Heart left ventricle (tissue), 16 donors: Measurements from ENCODE around the gene IGSF10. TPM values are rescaled to one million over a fixed set of nuclear protein-coding genes. Genes with fewer than 3 reads are reported as not detected.

Source experiments
- ATAC-seq, 4 donors: fragments of 200-7000 bp; cut with Tn5 transposase; one replicate each; pipeline ENCODE4 v1.9.1; 2020 to 2022; ENCODE audit warnings: moderate library complexity in 4 of 4, mild to moderate bottlenecking in 3 of 4, moderate number of reproducible peaks in 1 of 4
- DNase-seq, 5 donors: peaks; one replicate each; pipeline ENCODE4 v3.0.0-alpha.2; 2020
- H3K27ac ChIP-seq, 12 donors: fragments of 200-600 bp; sonication (generic) in 4 of 12; one replicate each; pipeline versions ENCODE4 v1.5.0 to v1.8.0; 2016 to 2022; ENCODE audit warnings: mild to moderate bottlenecking in 2 of 12
- H3K27me3 ChIP-seq, 9 donors: fragments of 200-600 bp; sonication (generic) in 2 of 9; one replicate each; pipeline versions ENCODE4 v1.5.1 to v1.8.0; 2016 to 2022; ENCODE audit warnings: mild to moderate bottlenecking in 3 of 9
- H3K36me3 ChIP-seq, 9 donors: fragments of 200-600 bp; sonication (generic) in 2 of 9; one replicate each; pipeline versions ENCODE4 v1.5.0 to v1.8.0; 2018 to 2022; ENCODE audit warnings: mild to moderate bottlenecking in 2 of 9
- H3K4me1 ChIP-seq, 12 donors: fragments of 200-600 bp; sonication (generic) in 4 of 12; one replicate each; pipeline versions ENCODE4 v1.5.0 to v1.8.0; 2016 to 2022; ENCODE audit warnings: mild to moderate bottlenecking in 3 of 12
- H3K4me3 ChIP-seq, 12 donors: fragments of 200-600 bp; sonication (generic) in 4 of 12; one replicate each; pipeline versions ENCODE4 v1.5.0 to v1.8.0; 2017 to 2022; ENCODE audit warnings: mild to moderate bottlenecking in 9 of 12, moderate library complexity in 4 of 12
- H3K9me3 ChIP-seq, 12 donors: fragments of 200-600 bp; sonication (generic) in 4 of 12; one replicate each; pipeline versions ENCODE4 v1.5.0 to v1.8.0; 2016 to 2022; ENCODE audit warnings: mild to moderate bottlenecking in 1 of 12
- POLR2A ChIP-seq, 2 donors: fragments of 450-650 bp; IDR thresholded peaks; one replicate each; pipeline ENCODE4 v1.6.1; 2017; ENCODE audit warnings: antibody characterized with exemption in 2 of 2, mild to moderate bottlenecking in 2 of 2, moderate library complexity in 2 of 2
- WGBS, 4 donors: extraction: QIAGEN DNeasy Blood & Tissue Kit in 2 of 4; methylation state at CpG; one replicate each; pipeline versions ENCODE4 v1.1.5 to v1.1.7; 2013 to 2018; 5-methylcytosine and 5-hydroxymethylcytosine counted together
- intact Hi-C, 10 donors: fragments of 100-400 bp; cut with DNase I; formaldehyde crosslinking; loops; one replicate each; pipeline versions ENCODE4 v1.11.1 to v1.14.2; 2022
- polyA plus RNA-seq, 2 donors: library from polyadenylated mRNA; stranded (reverse); fragments of 200-250 nt; gene quantifications; one replicate each; pipeline ENCODE4 v1.2.3, GENCODE V29; 2013
- total RNA-seq, 9 donors: library from RNA; depleted of rRNA in 2 of 9; stranded (reverse); fragments of >200 nt in 2 of 9; fragmentation: NEBNext Ultra II Directional in 3 of 9; extraction: Animal tissue kit (Norgen Biotek cat#: 25700) in 3 of 9; gene quantifications; one replicate each; pipeline versions ENCODE4 v1.1.0 to v1.2.4, GENCODE V29; 2016 to 2023
- TF ChIP-seq, protein P1 (sequence below), 12 donors: fragments of 200-600 bp; sonication (generic) in 4 of 12; IDR thresholded peaks; one replicate each; pipeline versions ENCODE4 v1.5.0 to v1.8.0; 2018 to 2022; ENCODE audit warnings: antibody characterized with exemption in 12 of 12, mild to moderate bottlenecking in 5 of 12
- donor health status: ischemic (EF 13 %, LVEDD 7.1; RV severe dilation, severe dysfunction).
- donor health status: healthy with polysubstance abuse.
- donor health status: DM: no; HTN: yes; CAD: no.
- donor health status: DM: no; HTN: no; CAD: no.
- donor health status: ischemic (EF 25% LVEDD 6.9; RV normal size, moderate dysfunction).
- donor health status: ischemic (EF 25% LVEDD 5.7; RV mildly dilated, moderate dysfunction).
- donor health status: healthy.
- donor health status: DM: yes; HTN: yes; CAD: no.
- donor health status: ischemic (EF 35%, LVEDD 5.7; RV mildly dilated, moderate dysfunction).
- donor health status: nonischemic (EF 11% LVEDD 7.7; RV severe dilation, severe dysfunction).
- donor health status: DM: yes; HTN: yes; CAD: no.
- donor health status: PGD.
- donor health status: ischemic (EF 29% LVEDD 5.4; RV normal size, mild dysfunction).
- donor health status: nonischemic (EF 23%, LVEDD 6.1; RV moderate dilation, normal function).

Gene IGSF10
- total and polyA plus RNA-seq, 11 donors = 0.36 to 8.8 (median 1.2) TPM

DNA sequence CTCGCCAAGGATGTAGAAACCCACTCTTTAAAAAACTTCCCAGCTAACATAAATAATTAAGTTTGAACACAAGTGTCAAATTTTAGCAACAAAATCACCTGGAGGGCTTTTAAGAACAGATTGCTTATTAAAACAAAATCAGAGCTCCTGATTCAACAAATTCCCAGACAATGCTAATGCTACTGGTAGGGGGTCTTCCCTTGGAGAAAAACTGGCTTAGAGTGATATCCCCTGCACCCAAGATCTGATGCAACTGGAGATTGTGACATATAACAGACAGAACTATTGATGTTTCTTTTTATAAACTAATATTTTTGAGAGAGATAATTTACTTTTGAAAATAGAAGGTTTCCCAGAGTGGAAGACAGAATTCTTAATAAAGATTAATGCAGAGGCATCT is 19.9 kb downstream of the IGSF10 start:
- Histone ChIP-seq H3K4me3 (no peak overlapping the region), H3K27ac (no peak overlapping the region), H3K36me3 (no peaks in the 10 kb centered on the region), H3K27me3 (no peaks in the 10 kb centered on the region), H3K9me3 (peaks cover 0 to 4% (median 0%) of the 10 kb centered on the region in 12 donors), H3K4me1 (peaks cover 0 to 7% (median 0%) of the 10 kb centered on the region in 12 donors)
- ATAC-seq = no peak
- no peak for DNase-seq
- intact Hi-C loops = loop anchor here in 5 of 10 donors (5.0 to 10.0 kb wide), 3 partner anchors 224 to 474 kb away; no protein-coding TSS in a partner anchor
- 84 to 95% (median 92%) methylated on average over 1 of the region's 1 CpG for WGBS, 4 donors
- TF ChIP-seq, protein P1, sequence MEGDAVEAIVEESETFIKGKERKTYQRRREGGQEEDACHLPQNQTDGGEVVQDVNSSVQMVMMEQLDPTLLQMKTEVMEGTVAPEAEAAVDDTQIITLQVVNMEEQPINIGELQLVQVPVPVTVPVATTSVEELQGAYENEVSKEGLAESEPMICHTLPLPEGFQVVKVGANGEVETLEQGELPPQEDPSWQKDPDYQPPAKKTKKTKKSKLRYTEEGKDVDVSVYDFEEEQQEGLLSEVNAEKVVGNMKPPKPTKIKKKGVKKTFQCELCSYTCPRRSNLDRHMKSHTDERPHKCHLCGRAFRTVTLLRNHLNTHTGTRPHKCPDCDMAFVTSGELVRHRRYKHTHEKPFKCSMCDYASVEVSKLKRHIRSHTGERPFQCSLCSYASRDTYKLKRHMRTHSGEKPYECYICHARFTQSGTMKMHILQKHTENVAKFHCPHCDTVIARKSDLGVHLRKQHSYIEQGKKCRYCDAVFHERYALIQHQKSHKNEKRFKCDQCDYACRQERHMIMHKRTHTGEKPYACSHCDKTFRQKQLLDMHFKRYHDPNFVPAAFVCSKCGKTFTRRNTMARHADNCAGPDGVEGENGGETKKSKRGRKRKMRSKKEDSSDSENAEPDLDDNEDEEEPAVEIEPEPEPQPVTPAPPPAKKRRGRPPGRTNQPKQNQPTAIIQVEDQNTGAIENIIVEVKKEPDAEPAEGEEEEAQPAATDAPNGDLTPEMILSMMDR (IDR thresholded peaks at IDR 0.05) = no peak
- TF ChIP-seq POLR2A (IDR thresholded peaks at IDR 0.05) = no peak

DNA sequence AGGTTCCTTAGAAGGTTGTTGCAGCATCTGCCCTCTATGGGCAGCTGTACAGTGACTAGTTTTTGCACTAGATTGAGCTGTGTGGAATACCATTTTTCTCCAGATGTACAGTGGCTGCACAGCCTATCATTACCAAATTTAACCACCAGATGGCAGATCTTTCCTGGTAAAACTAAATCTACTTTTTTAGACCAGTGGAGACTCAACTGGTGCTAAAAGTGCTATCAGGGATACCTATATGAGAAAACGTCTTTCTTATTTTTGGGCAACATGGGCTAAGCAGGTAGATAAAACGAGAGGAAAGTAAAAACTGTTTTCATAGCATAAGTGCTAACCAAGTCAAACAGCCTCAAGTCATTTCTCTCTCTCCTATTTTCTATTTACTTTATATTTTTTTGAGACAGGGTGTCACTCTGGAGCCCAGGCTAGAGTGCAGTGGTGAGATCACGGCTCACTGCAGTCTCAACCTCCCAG is 21.2 kb downstream of the IGSF10 start:
- peak; percentile 67 to 73 (median 71) for ATAC-seq
- no peaks in the 10 kb centered on the region for H3K9me3 ChIP-seq
- TF ChIP-seq, protein P1 (IDR thresholded peaks at IDR 0.05) = peak; percentile 64 to 86 (median 78)
- no peak for TF ChIP-seq POLR2A (IDR thresholded peaks at IDR 0.05)
- intact Hi-C loops = loop anchor here (1.0 to 10.0 kb wide), 9 partner anchors 225 to 479 kb away; no protein-coding TSS in a partner anchor
- no peak overlapping the region for H3K4me3 ChIP-seq
- WGBS, 4 donors = 24 to 32% (median 31%) methylated on average over 3 of the region's 3 CpGs
- no peak for DNase-seq
- peaks cover 0 to 1% (median 0%) of the 10 kb centered on the region in 12 donors for H3K4me1 ChIP-seq
- no peaks in the 10 kb centered on the region for H3K27me3 ChIP-seq
- no peaks in the 10 kb centered on the region for H3K36me3 ChIP-seq
- H3K27ac ChIP-seq = no peak overlapping the region

DNA sequence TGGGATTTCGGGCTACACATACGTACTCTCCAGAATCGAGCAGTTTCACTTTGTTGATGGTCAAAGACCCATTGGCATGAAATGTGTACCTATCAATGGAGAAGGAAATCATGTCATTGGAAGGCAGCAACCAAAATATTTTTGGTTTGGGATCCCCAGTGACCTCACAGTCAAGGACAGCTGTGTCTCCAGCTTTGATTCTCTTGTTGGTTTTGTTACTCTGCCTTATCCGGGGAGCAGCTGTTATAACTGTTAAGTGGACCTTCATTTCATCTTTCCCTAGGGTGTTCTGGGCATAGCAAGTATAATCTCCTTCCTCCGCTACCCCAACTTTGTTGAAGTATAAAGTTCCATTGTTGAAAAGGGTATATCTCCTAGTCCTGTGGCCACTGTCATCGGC is 23.0 kb downstream of the IGSF10 start:
- H3K36me3 ChIP-seq = no peaks in the 10 kb centered on the region
- TF ChIP-seq, protein P1 (IDR thresholded peaks at IDR 0.05) = no peak
- TF ChIP-seq POLR2A (IDR thresholded peaks at IDR 0.05) = no peak
- WGBS, 4 donors = 87 to 92% (median 88%) methylated on average over 6 of the region's 6 CpGs
- no peaks in the 10 kb centered on the region for H3K9me3 ChIP-seq
- no peak for DNase-seq
- ATAC-seq = no peak
- no peak overlapping the region for H3K4me3 ChIP-seq
- H3K4me1 ChIP-seq = no peaks in the 10 kb centered on the region
- intact Hi-C loops = loop anchor here (2.0 to 10.0 kb wide), 8 partner anchors 227 to 481 kb away; no protein-coding TSS in a partner anchor
- no peak overlapping the region for H3K27ac ChIP-seq
- H3K27me3 ChIP-seq = no peaks in the 10 kb centered on the region

DNA sequence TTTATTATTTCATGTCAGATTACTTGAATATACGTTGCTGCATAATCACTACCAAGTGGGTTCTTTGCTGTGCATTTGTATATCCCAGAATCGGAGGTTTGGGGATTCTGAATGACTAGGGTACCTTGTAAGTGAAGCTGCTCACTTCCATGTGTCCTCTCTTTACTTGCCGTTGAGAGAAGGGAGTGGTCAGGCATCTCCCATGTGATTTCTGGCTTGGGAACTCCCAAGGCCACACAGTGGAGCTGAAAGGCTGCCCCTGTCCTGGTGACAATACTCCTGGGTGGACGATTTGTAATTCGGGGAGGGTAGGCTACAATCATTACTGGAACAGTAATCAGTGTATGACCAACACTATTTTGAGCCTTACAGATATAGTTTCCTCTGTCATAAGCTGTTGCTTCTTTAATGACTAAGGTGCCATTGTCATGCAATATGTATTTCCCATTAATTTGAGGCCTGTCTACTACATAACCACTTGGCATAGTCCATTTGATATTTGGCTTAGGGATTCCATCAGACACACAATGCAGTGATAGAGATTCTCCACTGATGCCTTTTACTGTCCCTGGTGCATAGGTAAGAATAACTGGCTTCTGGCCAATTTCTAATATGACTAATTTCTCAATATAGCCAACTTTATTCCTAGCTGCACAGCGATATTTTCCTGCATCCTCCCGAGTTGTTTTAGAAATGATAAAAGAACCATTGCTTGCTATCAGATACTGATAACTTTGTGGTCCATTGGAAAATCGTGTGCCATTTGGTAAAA is 24.0 kb downstream of the IGSF10 start:
- Histone ChIP-seq H3K4me3 (no peak overlapping the region), H3K27ac (no peak overlapping the region), H3K27me3 (no peaks in the 10 kb centered on the region), H3K36me3 (no peaks in the 10 kb centered on the region), H3K4me1 (no peaks in the 10 kb centered on the region), H3K9me3 (no peaks in the 10 kb centered on the region)
- ATAC-seq (no peak), DNase-seq (no peak)
- intact Hi-C loops = loop anchor here in 7 of 10 donors (5.0 to 10.0 kb wide), 5 partner anchors 228 to 480 kb away; no protein-coding TSS in a partner anchor
- no peak for TF ChIP-seq POLR2A (IDR thresholded peaks at IDR 0.05)
- TF ChIP-seq, protein P1 (IDR thresholded peaks at IDR 0.05) = no peak
- WGBS, 4 donors = 72 to 76% (median 74%) methylated on average over 8 of the region's 8 CpGs
